ENCODE results near the gene TMEM18. TPM values are rescaled to one million over a fixed set of nuclear protein-coding genes. Genes with fewer than 3 reads are reported as not detected.

TMEM18 gene
- total RNA-seq, 1 donor from 2014 or later: 8.8 TPM

- DNase-seq (ENCODE audit: low spot score): no peak
- intact Hi-C loops (cut with DNase I): no loop called here
These were observed 2.2 kb downstream of the TMEM18 start for GRCh38 chr2:675051-675450.

- no peak for DNase-seq (ENCODE audit: low spot score)
- intact Hi-C loops (cut with DNase I): no loop called here
These were observed 2.8 kb downstream of the TMEM18 start for GRCh38 chr2:674321-674985.

DNA sequence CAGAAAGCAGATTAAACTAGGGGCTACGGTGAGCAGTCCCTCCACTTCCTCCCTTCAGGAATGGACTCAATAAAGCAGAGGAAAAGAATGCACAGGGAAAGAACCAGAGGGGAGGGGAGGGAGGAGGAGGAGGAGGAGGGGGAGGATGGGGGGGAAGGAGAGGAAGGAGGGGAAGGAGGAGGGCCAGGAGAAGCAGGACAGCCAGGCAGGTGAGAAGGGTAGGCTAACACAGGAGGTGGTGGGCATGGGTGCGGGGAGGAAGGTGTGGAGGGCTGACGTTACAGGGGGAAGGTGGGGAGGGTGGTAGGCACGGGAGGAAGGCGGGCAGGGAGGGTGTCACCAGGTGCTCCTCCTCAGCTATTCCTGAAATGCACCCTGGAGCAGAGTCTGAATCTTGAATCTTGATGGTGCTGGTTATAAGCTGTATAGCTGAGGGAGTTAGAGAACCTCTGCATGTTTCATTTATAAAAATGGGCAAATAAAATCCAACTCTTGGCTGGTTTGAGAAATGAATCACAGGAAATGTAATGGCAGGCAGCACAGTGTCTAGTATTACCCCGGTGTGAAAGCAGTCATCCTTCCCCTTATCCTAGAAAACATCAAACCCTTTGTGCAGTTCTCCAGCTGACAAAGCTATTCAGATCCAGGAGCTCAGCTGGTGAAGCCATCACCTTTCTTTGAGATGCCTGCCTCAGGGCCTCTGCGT is 3.4 kb downstream of the TMEM18 start:
- intact Hi-C loops (cut with DNase I): no loop called here
- DNase-seq (ENCODE audit: low spot score): no peak

GRCh38 chr2:673016-673415 is 4.2 kb downstream of the TMEM18 start:
- intact Hi-C loops (cut with DNase I): no loop called here
- DNase-seq (ENCODE audit: low spot score): no peak

DNA sequence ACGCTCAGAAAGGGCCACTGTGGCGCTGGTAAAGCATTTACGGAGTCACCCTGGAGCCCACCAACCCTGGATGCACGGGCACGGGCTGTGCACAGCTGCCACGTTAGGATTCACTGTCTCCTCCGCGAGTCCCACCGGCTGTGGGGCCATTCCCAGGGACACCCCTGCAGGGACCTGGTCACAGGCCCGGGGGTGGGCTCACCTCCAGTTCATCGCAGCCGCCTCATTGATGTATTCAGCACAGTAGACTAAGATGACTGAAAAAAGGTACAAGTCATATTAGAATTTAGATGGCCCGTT is 4.7 kb downstream of the TMEM18 start:
- no peak for DNase-seq (ENCODE audit: low spot score)
- intact Hi-C loops (cut with DNase I): no loop called here

GRCh38 chr2:671787-672605 is 5.2 kb downstream of the TMEM18 start:
- DNase-seq (ENCODE audit: low spot score): no peak
- intact Hi-C loops (cut with DNase I): no loop called here

- no peak for DNase-seq (ENCODE audit: low spot score)
- intact Hi-C loops (cut with DNase I): no loop called here
These were observed 6.1 kb downstream of the TMEM18 start for GRCh38 chr2:671072-671471.

GRCh38 chr2:670637-671036 is 6.6 kb downstream of the TMEM18 start:
- DNase-seq (ENCODE audit: low spot score): no peak
- intact Hi-C loops (cut with DNase I): no loop called here

- intact Hi-C loops (cut with DNase I): no loop called here
- no peak for DNase-seq (ENCODE audit: low spot score)
These were observed 7.9 kb downstream of the TMEM18 start for GRCh38 chr2:669323-669722.

GRCh38 chr2:668000-668398 is 9.2 kb downstream of the TMEM18 start:
- no peak for DNase-seq (ENCODE audit: low spot score)
- intact Hi-C loops (cut with DNase I): no loop called here

GRCh38 chr2:667332-667999 is 9.7 kb downstream of the TMEM18 start:
- intact Hi-C loops (cut with DNase I): no loop called here
- no peak for DNase-seq (ENCODE audit: low spot score)

GRCh38 chr2:666441-666840 is 10.8 kb downstream of the TMEM18 start:
- intact Hi-C loops (cut with DNase I): no loop called here

GRCh38 chr2:665340-666073 is 11.7 kb downstream of the TMEM18 start:
- no peak for DNase-seq (ENCODE audit: low spot score)
- intact Hi-C loops (cut with DNase I): no loop called here

More at GRCh38 chr2:666441-666840, 10.8 kb downstream of the TMEM18 start:
- no peak for DNase-seq (ENCODE audit: low spot score)

DNA sequence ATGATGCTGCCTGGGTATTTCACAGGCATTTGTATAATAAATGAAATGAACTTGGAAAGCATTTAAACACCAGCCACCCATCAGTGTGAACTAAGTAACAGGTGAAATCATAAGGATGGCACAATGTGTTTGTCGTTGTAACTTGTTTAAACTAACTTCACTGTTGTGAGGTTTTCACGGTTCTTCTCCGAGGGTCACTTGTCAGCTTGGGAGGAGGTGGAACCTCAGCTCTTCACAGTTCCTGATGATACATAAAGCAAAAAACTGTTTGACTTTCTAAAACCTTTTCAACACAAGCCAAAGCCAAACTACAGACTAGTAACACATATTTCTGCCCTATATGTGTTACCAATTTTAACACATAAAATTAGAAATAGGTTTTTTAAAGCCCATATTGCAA is 13.1 kb downstream of the TMEM18 start:
- DNase-seq (ENCODE audit: low spot score): no peak
- intact Hi-C loops (cut with DNase I): no loop called here

DNA sequence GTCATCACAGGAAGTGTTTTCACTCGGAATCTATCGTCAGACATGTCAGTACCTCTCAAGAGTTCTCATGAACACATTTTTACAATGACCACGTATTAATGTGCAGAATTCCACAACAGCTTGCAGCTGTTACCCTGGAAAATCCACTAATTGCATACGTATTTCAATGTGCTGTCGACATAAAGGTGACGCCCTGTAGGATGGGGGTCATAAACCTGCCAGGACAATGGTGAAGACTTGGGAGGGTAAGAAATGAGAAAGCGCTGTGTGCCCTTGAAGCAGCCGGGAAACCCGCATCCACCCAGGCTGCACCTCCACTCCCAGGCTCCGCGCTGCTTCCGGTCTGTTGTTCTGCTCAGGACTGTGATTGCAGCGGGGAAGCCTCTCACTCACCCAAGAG is 14.0 kb downstream of the TMEM18 start:
- DNase-seq (ENCODE audit: low spot score): no peak
- intact Hi-C loops (cut with DNase I): no loop called here

- no peak for DNase-seq (ENCODE audit: low spot score)
- intact Hi-C loops (cut with DNase I): no loop called here
These were observed 15.9 kb downstream of the TMEM18 start for GRCh38 chr2:661360-661635.

GRCh38 chr2:660586-661359 is 16.4 kb downstream of the TMEM18 start:
- intact Hi-C loops (cut with DNase I): no loop called here
- DNase-seq (ENCODE audit: low spot score): no peak

DNA sequence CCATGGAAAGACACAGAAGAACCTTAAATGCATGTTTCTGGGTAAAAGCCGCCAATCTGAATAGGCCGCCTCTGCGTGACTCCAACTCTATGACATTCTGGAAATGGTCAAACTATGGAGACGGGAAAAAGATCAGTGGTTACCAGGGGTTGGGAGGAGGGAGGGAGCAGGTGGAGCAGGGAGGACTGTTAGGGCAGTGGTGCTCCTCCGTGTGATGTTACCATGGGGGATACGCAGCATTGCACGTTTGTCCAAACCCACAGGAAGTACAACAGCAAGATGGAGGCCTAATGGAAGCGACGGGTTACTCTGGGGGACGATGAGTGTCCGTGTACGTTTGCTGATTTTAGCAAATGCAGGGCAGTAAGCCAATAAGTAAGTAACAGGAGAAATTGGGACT is 17.2 kb downstream of the TMEM18 start:
- no peak for DNase-seq (ENCODE audit: low spot score)
- intact Hi-C loops (cut with DNase I): no loop called here

DNA sequence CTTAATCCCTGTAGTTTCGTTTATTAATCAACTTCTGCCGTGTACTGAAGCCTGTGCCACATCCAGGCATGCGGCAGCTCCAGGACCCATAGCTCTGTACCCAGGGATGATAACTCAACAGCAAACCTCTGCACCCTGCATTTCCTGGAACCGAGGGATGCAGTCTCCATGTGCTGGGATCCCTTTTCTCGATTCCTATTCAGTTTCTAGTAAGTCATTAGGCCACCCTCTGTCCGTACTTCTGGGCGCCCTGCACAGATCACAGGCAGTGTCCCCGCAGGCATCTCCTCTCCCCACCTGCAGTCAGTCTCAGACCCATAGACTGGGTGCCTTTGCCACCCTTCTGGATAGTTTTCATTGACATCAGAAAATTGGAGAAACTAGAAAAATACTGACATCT is 18.8 kb downstream of the TMEM18 start:
- intact Hi-C loops (cut with DNase I): no loop called here
- no peak for DNase-seq (ENCODE audit: low spot score)

All from cardiac septum (tissue), 1 donor.